ENCODE data around the gene MICAL3.

The MICAL3 gene

GRCh38 chr22:17862646-17863181, 161.6 kb downstream of the MICAL3 start:
- no peak for DNase-seq

GRCh38 chr22:17861909-17862308, 162.5 kb downstream of the MICAL3 start:
- no peak for DNase-seq

- DNase-seq: no peak
Measured at GRCh38 chr22:17860220-17860965, 164.0 kb downstream of the MICAL3 start.

GRCh38 chr22:17858033-17858432, 166.3 kb downstream of the MICAL3 start:
- DNase-seq: no peak

GRCh38 chr22:17855572-17856290, 168.6 kb downstream of the MICAL3 start:
- no peak for DNase-seq

- no peak for DNase-seq
Measured at GRCh38 chr22:17853073-17853472, 171.3 kb downstream of the MICAL3 start.

- no peak for DNase-seq
Measured at GRCh38 chr22:17851759-17852158, 172.6 kb downstream of the MICAL3 start.

GRCh38 chr22:17847360-17848078, 176.8 kb downstream of the MICAL3 start:
- DNase-seq: no peak

GRCh38 chr22:17846326-17846992, 177.9 kb downstream of the MICAL3 start:
- DNase-seq: no peak

GRCh38 chr22:17845790-17846189, 178.6 kb downstream of the MICAL3 start:
- DNase-seq: no peak

- DNase-seq: no peak
Measured at GRCh38 chr22:17845327-17845726, 179.0 kb downstream of the MICAL3 start.

- DNase-seq: no peak
Measured at GRCh38 chr22:17844150-17844549, 180.2 kb downstream of the MICAL3 start.

- DNase-seq: peak in 1 of 2 donors; percentile 27
Measured at GRCh38 chr22:17842386-17842785, 182.0 kb downstream of the MICAL3 start.

- DNase-seq: no peak
Measured at GRCh38 chr22:17841836-17842235, 182.5 kb downstream of the MICAL3 start.

- DNase-seq: no peak
Measured at GRCh38 chr22:17838180-17838865, 186.0 kb downstream of the MICAL3 start.

GRCh38 chr22:17836992-17837742, 187.2 kb downstream of the MICAL3 start:
- DNase-seq: no peak

- DNase-seq: no peak
Measured at GRCh38 chr22:17835256-17835655, 189.1 kb downstream of the MICAL3 start.

- DNase-seq: no peak
Measured at GRCh38 chr22:17833489-17833888, 190.9 kb downstream of the MICAL3 start.

GRCh38 chr22:17832665-17833064, 191.7 kb downstream of the MICAL3 start:
- DNase-seq: no peak

GRCh38 chr22:17831501-17832251, 192.7 kb downstream of the MICAL3 start:
- DNase-seq: no peak
